H1 (cell line): Measurements from ENCODE around the gene DDIAS. TPM values are rescaled to one million over a fixed set of nuclear protein-coding genes. Genes with fewer than 3 reads are reported as not detected.
"Not testable (repeated sequence)": the region's sequence is repeated elsewhere in the genome, so short reads cannot be mapped to it uniquely, and the experiment has no call there.

Experiments used
- CTCF ChIA-PET: fragments of 300-600 bp; sonication (Branson Sonifier 250); formaldehyde crosslinking; loops from one replicate; lab custom pipeline; 2021; ENCODE audit not compliant: partially characterized antibody; lab: Charles Lee
- POLR2A ChIA-PET: fragments of 300-600 bp; sonication (Branson Sonifier 250); formaldehyde crosslinking; loops from one replicate; lab custom pipeline; 2021; ENCODE audit warnings: inconsistent platforms; ENCODE audit not compliant: partially characterized antibody; lab: Charles Lee
- DNase-seq, 2 experiments: peaks; one replicate each; pipeline versions ENCODE4 v3.0.0 to v3.0.0-alpha.2; 2010 to 2022; ENCODE audit warnings: low spot score in 2 of 2, low read depth in 1 of 2, mixed read lengths in 1 of 2
- FAIRE-seq: peaks from 2 replicates; lab custom pipeline; 2011; peaks lifted over from hg19 to GRCh38; lab: Jason Lieb, UNC
- H2AFZ ChIP-seq: 2 replicates; pipeline ENCODE4 v1.8.1; 2012; ENCODE audit warnings: low read length, inconsistent platforms
- H2AK5ac ChIP-seq: 2 replicates; pipeline ENCODE4 v1.6.1; 2013; ENCODE audit warnings: low read depth, low read length
- H2BK120ac ChIP-seq: replicated peaks from 2 replicates; pipeline ENCODE3; 2013; ENCODE audit warnings: low read depth, low read length, inconsistent platforms
- H2BK12ac ChIP-seq: 2 replicates; pipeline ENCODE4 v1.6.1; 2013; ENCODE audit warnings: low read depth, low read length
- H2BK15ac ChIP-seq: 2 replicates; pipeline ENCODE4 v1.6.1; 2013; ENCODE audit warnings: low read length
- H2BK20ac ChIP-seq: 2 replicates; pipeline ENCODE4 v1.6.1; 2013; ENCODE audit warnings: low read length
- H2BK5ac ChIP-seq: 2 replicates; pipeline ENCODE4 v1.6.1; 2013; ENCODE audit warnings: low read depth, low read length
- H3K14ac ChIP-seq: 2 replicates; pipeline ENCODE4 v1.6.1; 2013; ENCODE audit warnings: inconsistent platforms; ENCODE audit not compliant: insufficient read length
- H3K18ac ChIP-seq: 2 replicates; pipeline ENCODE4 v1.6.1; 2013; ENCODE audit warnings: low read length; ENCODE audit errors: extremely low read depth
- H3K23ac ChIP-seq: 2 replicates; pipeline ENCODE4 v1.6.1; 2013; ENCODE audit warnings: inconsistent platforms; ENCODE audit not compliant: insufficient read length
- H3K23me2 ChIP-seq: 2 replicates; pipeline ENCODE4 v1.6.1; 2013; ENCODE audit warnings: low read depth, low read length
- H3K27ac ChIP-seq: 2 replicates; pipeline ENCODE4 v1.6.1; 2011; ENCODE audit warnings: low read depth, low read length, inconsistent platforms
- H3K27me3 ChIP-seq, 4 experiments: replicated peaks in 1 of 4; 1 replicate in 1 of 4; 2 replicates in 3 of 4; pipeline versions ENCODE4 v1.6.1 to v1.8.1; 2011 to 2013; ENCODE audit warnings: low read length in 3 of 4, mild to moderate bottlenecking in 3 of 4, inconsistent platforms in 2 of 4, mixed read lengths in 2 of 4, moderate library complexity in 1 of 4; ENCODE audit not compliant: control insufficient read depth in 3 of 4, insufficient read depth in 3 of 4; ENCODE audit errors: extremely low read depth in 1 of 4
- H3K36me3 ChIP-seq, 4 experiments: 2 replicates each; pipeline versions ENCODE4 v1.6.1 to v1.8.1; 2011 to 2013; ENCODE audit warnings: mild to moderate bottlenecking in 4 of 4, low read length in 3 of 4, moderate library complexity in 2 of 4, control low read depth in 1 of 4, inconsistent platforms in 1 of 4; ENCODE audit not compliant: insufficient read depth in 4 of 4, control insufficient read depth in 2 of 4
- H3K4ac ChIP-seq: replicated peaks from 2 replicates; pipeline ENCODE3; 2013; ENCODE audit warnings: low read length, low read depth, mixed read lengths, inconsistent platforms; ENCODE audit not compliant: insufficient read length
- H3K4me1 ChIP-seq, 4 experiments: replicated peaks in 1 of 4; 1 replicate in 1 of 4; 2 replicates in 3 of 4; pipeline versions ENCODE4 v1.6.1 to v1.8.1; 2011 to 2013; ENCODE audit warnings: low read length in 3 of 4, inconsistent platforms in 2 of 4, mixed read lengths in 1 of 4; ENCODE audit not compliant: insufficient read depth in 4 of 4, control insufficient read depth in 3 of 4
- H3K4me2 ChIP-seq, 2 experiments: 2 replicates each; pipeline versions ENCODE4 v1.6.1 to v1.8.1; 2011 to 2013; ENCODE audit warnings: low read depth in 2 of 2, low read length in 2 of 2, control low read depth in 1 of 2, inconsistent platforms in 1 of 2, mild to moderate bottlenecking in 1 of 2; ENCODE audit not compliant: insufficient read depth in 1 of 2
- H3K4me3 ChIP-seq, 4 experiments: fragments of 200-600, 300-600 bp in 1 of 4; sonication (generic), shearing (Covaris generic), sonication (Bioruptor Twin) in 1 of 4; 2 replicates each; pipeline versions ENCODE4 v1.5.1 to v1.8.1; 2011 to 2016; ENCODE audit warnings: low read length in 4 of 4, low read depth in 3 of 4, control low read depth in 2 of 4, inconsistent platforms in 2 of 4, mild to moderate bottlenecking in 2 of 4, mixed read lengths in 1 of 4, moderate library complexity in 1 of 4; ENCODE audit not compliant: insufficient read depth in 2 of 4; ENCODE audit errors: extremely low read depth in 1 of 4
- H3K56ac ChIP-seq: replicated peaks from 2 replicates; pipeline ENCODE3; 2013; ENCODE audit warnings: low read depth, mild to moderate bottlenecking, mixed read lengths, low read length, inconsistent platforms; ENCODE audit not compliant: insufficient read length
- H3K79me1 ChIP-seq: 2 replicates; pipeline ENCODE4 v1.6.1; 2013; ENCODE audit warnings: low read depth, low read length, control low read depth
- H3K79me2 ChIP-seq, 2 experiments: 2 replicates each; pipeline versions ENCODE4 v1.6.1 to v1.8.1; 2012 to 2013; ENCODE audit warnings: low read length in 2 of 2, mild to moderate bottlenecking in 2 of 2, inconsistent platforms in 1 of 2; ENCODE audit not compliant: insufficient read depth in 2 of 2, control insufficient read depth in 1 of 2
- H3K9ac ChIP-seq, 4 experiments: replicated peaks in 1 of 4; 1 replicate in 1 of 4; 2 replicates in 3 of 4; pipeline versions ENCODE4 v1.6.1 to v1.8.1; 2011 to 2013; ENCODE audit warnings: low read depth in 3 of 4, low read length in 3 of 4, control low read depth in 2 of 4, mild to moderate bottlenecking in 2 of 4, moderate library complexity in 2 of 4, inconsistent platforms in 1 of 4; ENCODE audit errors: extremely low read depth in 1 of 4
- H3K9me3 ChIP-seq, 2 experiments: 2 replicates each; pipeline versions ENCODE4 v1.6.1 to v1.8.1; 2012 to 2013; ENCODE audit warnings: mild to moderate bottlenecking in 2 of 2, moderate library complexity in 2 of 2, control low read depth in 1 of 2, inconsistent platforms in 1 of 2, low read depth in 1 of 2, low read length in 1 of 2, mixed read lengths in 1 of 2; ENCODE audit not compliant: insufficient read depth in 2 of 2
- H4K20me1 ChIP-seq, 2 experiments: replicated peaks in 1 of 2; 2 replicates each; pipeline versions ENCODE3 to v1.8.1; 2011 to 2013; ENCODE audit warnings: inconsistent platforms in 2 of 2, low read length in 2 of 2, mild to moderate bottlenecking in 1 of 2; ENCODE audit not compliant: insufficient read depth in 2 of 2, control insufficient read depth in 1 of 2
- H4K5ac ChIP-seq: 2 replicates; pipeline ENCODE4 v1.6.1; 2013; ENCODE audit warnings: low read length, low read depth, mixed read lengths, inconsistent platforms; ENCODE audit not compliant: insufficient read length
- H4K8ac ChIP-seq: 2 replicates; pipeline ENCODE4 v1.8.0; 2013; ENCODE audit warnings: mild to moderate bottlenecking, moderate library complexity, low read length, inconsistent platforms; ENCODE audit not compliant: insufficient read depth; ENCODE audit errors: extremely low read depth
- H4K91ac ChIP-seq: replicated peaks from 2 replicates; pipeline ENCODE3; 2013; ENCODE audit warnings: low read length, mixed read lengths, inconsistent platforms; ENCODE audit not compliant: insufficient read length
- WGBS, 2 experiments: shearing (Covaris generic) in 1 of 2; methylation state at CpG; one replicate each; pipeline versions ENCODE4 v1.1.6 to v1.1.7; 2013 to 2015; ENCODE audit warnings: low lambda C conversion rate in 2 of 2, mixed read lengths in 2 of 2, inconsistent platforms in 1 of 2, low coverage in 1 of 2, missing lambda C conversion rate in 1 of 2; ENCODE audit not compliant: insufficient replicate concordance in 2 of 2, insufficient coverage in 1 of 2, insufficient read length in 1 of 2; ENCODE audit errors: extremely low coverage in 1 of 2, missing lambda C conversion rate in 1 of 2; 5-methylcytosine and 5-hydroxymethylcytosine counted together
- polyA plus RNA-seq, 7 experiments: library from polyadenylated mRNA; depleted of rRNA in 3 of 7; stranded (reverse) in 5 of 7; unstranded in 2 of 7; fragments of >200 nt in 5 of 7; fragments of 200-250 nt in 2 of 7; gene quantifications; 1 replicate in 5 of 7; 2 replicates in 1 of 7; 4 replicates in 1 of 7; pipeline versions ENCODE4 v1.2.1 to v1.2.3, GENCODE V29; 2011 to 2013; ENCODE audit warnings: missing spikeins in 2 of 7, mixed read lengths in 2 of 7
- total RNA-seq: library from RNA; stranded (reverse); fragmentation: NEBNext Ultra II Directional; extraction: Animal tissue kit (Norgen Biotek cat#: 25700); gene quantifications from 2 replicates; pipeline ENCODE4 v1.2.1, GENCODE V29; 2021

Gene DDIAS
- total and polyA plus RNA-seq, 2 of the 8 experiments (the other 6 are each of a cell fraction or from before 2014, with no cell fraction given) = 11.6 to 25.7 TPM

- H3K27me3 ChIP-seq, H3K56ac ChIP-seq, H2BK20ac ChIP-seq, H3K4ac ChIP-seq, H3K18ac ChIP-seq, POLR2A ChIA-PET, H4K91ac ChIP-seq, H3K23me2 ChIP-seq, H2AFZ ChIP-seq, H2BK120ac ChIP-seq, FAIRE-seq, H2AK5ac ChIP-seq, H3K4me1 ChIP-seq, H3K4me3 ChIP-seq, H3K4me2 ChIP-seq, H4K8ac ChIP-seq, H3K14ac ChIP-seq, H3K23ac ChIP-seq, H2BK15ac ChIP-seq, H3K79me1 ChIP-seq, DNase-seq, H4K5ac ChIP-seq, H4K20me1 ChIP-seq, H3K9me3 ChIP-seq, H3K36me3 ChIP-seq, H2BK5ac ChIP-seq, H3K9ac ChIP-seq, H2BK12ac ChIP-seq, H3K79me2 ChIP-seq, H3K27ac ChIP-seq: not testable (repeated sequence)
- CTCF ChIA-PET = interaction anchor here (0.6 kb wide), 1 partner anchor 12 kb away, joined by 6 read pairs; no protein-coding TSS in a partner anchor
- WGBS, 2 experiments = 93% methylated on average over 1 of the region's 1 CpG; no CpG with 5 or more reads in 1 of the 2 experiments
Observed at GRCh38 chr11:82854916-82855315, 46.6 kb upstream of the DDIAS start.
